ENCODE results near the gene SFT2D1.

The SFT2D1 gene

DNA sequence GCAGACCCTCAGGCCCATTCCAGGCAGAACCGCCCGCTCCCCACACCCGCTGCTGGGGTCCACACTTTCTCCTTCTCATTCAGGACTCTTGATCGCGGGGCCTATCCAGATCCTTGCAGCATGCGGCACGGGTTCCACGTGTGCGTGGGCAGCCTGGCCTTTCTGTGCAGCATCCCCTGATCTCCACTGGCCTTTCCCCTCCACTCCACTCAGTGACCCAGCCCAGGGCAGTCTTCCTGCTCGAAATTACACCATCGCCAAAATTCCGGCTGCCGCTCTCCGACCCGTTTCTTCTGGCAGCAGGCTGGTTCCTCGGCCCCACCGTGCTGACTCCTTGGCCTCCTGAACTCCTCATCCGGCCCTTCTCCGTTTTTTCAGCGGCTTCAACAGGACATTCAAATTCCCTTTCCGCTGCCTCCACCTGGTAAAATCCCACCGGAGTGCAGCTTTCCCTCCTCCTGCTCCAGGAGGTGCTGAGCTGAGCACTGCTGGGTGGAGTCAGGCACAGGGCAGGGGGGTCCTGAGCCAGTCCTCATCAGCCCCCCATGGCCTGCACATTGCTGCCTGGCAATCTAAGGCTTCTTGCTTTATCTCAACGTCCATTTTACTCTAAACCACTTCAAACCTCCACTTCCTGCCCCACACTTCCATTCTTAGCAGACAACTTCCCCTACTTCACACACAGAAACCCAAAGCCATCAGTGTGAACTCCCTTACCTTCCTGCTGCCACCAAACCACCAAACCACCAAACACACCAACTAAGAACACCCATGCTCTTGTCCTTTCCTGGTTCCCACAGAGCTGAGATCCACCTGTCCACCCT lies 9.0 kb downstream of the SFT2D1 start:
- no peak for DNase-seq

DNA sequence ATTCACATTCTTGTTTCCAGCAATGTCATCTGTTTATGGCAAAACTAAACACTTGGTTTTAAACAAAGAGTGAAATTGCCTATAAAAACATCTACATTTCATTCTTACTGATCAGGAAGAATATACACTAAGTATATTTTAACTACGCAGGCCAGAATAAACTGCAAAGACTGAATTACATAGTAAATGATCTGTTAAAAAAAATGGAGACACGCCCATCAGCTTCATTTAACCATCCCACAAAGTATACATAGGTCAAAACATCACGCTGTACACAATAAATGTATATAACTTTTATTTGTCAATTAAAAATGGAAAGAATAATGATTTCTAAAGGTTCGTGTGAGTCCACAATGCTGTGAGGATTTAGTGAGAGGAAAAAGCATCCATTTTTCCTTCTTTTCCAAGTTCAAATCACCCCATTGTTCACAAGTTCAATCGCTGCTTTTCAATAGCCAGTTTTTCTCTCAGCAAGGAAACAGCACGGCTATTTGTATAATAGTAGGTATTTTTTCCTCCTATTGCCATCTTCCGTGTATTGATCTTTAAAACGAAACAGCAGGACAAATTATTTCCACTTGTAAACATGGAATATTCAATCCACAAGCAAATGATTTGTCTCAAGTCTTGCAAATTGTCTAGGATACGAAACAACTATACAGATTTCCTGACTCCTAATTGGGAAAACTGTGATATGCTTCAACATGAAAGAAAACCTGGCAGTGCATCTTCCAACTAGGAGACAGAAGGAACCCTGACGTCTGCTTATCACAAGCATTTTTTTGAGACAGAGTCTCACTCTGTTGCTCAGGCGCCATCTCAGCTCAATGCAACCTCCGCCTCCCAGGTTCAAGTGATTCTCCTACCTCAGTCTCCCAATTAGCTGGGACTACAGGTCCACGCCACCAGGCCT lies 10.6 kb downstream of the SFT2D1 start:
- DNase-seq, result no peak

GRCh38 chr6:166330612-166331011 lies 11.7 kb downstream of the SFT2D1 start:
- no peak for DNase-seq

DNA sequence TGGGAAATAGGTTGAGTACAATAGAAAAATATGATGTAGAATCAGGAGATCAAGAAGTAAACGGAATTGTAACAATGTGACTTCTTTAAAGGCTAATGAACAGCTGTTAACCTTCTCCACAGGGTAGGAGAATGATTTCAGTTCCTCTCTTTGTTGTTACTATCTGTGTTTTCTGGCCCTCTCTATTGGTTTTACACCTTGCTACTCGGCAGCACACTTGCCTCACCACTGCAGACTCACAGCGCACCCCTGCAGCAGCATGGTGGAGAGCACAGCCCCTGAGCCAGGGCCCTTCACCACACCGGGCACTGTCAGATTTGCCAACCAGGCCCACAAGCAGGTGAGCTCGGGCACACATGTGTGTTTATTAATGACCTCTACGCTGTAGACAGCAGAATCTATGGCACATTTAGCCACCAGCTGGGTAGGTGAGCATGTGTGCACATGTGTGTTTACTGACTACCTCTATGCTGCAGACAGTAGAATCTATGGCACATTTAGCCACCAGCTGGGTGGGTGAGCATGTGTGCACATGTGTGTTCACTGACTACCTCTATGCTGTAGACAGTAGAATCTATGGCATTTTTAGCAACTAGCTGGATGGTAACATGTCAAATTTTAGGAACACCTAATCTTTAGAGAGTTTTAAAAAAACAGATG lies 16.8 kb downstream of the SFT2D1 start:
- no peak for DNase-seq

DNA sequence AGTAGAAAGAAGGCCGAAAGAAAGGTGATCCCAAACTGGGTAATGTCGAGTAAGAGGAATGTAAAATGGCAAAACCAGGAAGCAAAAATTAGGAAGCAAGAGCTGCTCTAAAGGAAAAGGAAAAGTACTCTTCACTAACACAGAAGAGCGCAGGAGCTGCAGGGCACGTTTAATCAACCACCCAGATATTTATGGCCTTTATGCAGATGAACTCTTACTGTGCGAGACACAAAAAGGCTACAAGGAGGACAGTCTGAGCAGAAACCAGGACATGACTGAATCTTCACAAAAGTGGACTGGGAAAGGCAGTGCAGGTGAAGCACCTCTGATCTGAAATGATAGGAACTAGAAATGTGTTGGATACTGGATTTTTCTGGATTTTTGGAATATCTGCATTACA lies 18.9 kb downstream of the SFT2D1 start:
- no peak for DNase-seq

- no peak for DNase-seq
Measured at GRCh38 chr6:166318649-166319600, 23.4 kb downstream of the SFT2D1 start.

DNA sequence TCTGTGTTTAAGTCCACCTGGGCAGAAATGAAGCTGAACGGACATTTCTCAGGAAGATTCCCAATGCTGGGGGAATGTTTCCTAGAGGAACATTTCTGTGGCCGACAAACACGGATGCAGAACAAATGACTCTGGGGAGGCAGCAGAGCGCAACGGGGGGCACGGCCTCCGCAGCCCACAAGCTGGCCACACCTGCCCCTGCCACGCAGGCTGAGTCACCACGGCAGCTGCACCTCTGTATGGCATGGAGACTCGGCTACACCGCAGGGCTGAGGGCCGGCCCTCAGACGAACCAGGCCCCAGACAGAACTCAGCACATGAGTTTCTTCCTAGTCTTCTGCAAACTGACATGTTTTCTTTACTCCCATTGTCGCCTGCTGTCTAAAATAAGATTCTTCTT lies 24.1 kb downstream of the SFT2D1 start:
- DNase-seq, result no peak

DNA sequence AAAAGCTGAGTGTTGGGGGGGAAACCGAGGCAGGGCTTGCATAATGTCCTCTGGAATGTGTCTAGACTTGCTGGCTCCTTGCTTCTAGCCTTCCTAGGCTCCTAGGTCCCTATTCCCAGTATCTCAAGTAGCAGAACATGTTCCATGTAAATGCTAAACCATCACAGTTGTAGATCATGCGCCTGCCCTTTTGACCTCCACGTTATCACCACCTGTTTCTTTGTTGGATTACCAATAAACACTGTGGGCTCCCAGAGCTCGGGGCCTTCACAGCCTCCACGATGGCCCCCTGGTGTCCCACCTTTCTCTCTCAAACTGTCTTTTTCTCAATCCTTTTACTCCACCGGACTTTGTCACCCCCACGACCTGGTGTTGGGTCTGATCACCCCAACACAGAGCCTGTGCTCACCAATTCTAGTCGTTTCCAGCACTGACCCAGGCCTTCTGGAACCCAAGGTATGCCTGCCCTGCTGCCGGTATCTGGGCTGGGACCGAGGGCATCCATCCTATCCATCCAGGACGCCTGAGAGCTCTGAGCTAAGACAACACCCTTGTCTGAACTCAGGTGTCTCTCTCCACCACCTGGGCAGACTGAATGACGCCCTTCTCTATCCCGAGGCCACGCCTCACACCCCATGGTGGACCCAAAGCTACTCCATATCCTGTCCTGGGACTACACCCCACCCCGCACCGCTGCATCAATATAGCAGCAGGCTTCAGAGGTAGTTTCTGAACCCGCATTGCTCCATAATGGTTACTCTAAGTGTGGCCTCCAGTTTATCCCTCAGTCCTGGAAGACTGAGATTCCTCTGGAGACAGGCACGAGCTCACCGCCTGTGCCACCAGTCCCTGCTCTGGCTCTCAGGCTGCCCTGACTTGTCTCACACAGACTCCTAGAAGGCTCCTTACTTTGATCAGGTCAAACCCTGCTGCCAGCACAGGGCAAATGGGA lies 24.8 kb downstream of the SFT2D1 start:
- no peak for DNase-seq

DNA sequence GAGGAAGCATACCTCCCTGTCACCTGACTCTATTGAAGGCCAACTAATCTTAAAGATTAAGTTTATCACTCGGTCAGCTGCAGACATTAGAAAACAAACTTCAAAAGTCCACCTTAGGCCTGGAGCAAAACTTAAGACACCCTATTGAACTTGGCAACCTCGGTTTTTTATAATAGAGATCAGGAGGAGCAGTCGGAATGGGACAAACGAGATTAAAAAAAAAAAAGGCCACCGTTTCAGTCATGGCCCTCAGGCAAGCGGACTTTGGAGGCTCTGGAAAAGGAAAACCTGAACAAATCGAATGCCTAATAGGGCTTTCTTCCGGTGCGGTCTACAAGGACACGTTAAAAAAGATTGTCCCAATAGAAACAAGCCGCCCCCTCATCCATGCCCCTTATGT lies 26.9 kb downstream of the SFT2D1 start:
- DNase-seq, result no peak

DNA sequence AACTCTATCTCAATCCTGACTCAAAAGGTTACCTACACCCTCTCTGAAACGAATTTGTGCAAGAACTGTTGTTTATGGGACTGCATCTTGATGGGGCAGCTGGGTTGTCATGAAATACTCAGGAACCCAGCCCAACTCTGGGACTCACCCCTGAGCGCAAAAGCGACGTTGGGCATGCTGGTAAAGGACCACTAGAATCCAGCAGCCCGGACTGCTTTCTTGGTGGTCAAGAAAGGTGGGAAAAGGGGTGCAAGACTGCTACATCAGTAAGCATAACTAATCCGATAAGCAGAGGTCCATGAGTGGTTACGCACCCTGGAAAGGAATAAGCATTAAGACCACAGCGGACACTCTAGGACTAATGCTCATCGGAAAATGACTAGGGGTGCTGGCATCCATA lies 27.9 kb downstream of the SFT2D1 start:
- DNase-seq, result no peak

DNA sequence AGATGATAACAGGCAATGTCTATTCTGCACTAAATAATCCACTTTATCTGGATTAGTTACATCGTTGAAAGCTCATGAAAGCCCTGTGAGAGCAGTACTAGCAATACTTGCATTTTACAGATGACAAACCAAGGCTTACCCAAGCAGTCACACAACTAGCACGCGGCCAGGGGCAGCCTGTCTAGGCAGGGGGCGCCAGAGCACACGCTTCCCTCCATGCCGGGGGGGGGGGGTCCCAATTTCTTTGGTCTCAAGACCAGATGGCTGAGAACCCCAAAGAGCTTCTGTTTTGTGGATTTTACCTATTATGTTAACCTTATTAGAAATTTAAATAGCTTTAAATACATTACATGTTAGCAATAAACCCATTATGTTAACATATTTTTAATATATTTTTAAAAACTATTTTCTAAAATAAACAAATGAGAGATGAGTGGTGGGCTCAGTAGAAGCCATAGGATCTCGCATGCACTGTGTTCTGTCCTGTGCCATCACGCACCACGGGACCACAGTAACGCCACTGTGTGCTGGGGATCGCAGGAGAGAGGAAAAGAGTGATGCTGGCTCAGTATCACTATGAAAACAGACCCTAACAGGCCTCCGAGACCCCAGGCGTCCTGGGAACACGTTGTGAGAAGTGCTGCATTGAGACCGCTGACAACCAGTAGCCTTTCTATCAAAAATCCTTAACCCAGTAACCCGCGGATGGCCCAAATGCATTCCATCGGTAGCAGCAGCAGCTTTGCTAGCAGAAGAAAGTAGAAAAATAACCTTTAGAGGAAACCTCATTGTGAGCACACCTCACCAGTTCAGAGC lies 28.9 kb downstream of the SFT2D1 start:
- peak; percentile 32 to 52 for DNase-seq

DNA sequence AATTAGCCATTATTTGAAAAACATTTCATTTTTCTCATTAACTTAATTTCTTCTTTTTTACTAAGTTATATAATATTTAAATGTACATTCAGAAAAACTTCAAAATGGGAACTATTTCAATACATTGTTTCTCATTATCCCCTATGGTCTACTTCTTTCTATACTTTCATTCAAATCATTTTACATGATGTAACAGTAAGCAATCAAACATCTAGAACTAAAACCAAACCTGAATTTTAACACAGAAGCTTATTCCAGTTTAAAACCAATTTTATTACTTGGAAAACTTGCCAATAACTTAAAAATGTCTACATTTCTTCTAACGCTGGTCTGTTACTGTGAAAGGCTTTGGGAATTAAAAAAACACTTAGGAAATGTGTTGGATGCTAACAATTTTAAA lies 29.5 kb downstream of the SFT2D1 start:
- DNase-seq, result no peak

DNA sequence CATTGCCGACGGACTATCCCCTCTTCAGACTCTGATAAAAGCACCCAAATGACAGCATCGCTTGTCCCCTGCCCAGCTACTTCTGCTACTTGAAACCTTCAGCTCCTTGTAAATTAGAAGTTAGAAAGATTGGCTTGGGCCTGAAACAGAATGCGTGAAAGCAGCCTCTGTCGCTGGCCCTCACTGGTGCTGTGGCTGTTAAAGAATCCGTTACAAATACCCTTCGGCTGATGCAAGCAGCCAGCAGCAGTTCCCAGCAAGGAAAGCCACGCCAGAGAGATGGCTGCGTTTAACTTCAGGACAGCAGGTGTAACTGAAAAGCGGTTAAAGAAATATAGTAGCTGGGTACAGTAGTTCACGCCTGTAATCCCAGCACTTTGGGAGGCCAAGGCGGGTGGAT lies 31.7 kb downstream of the SFT2D1 start:
- DNase-seq, result no peak

DNA sequence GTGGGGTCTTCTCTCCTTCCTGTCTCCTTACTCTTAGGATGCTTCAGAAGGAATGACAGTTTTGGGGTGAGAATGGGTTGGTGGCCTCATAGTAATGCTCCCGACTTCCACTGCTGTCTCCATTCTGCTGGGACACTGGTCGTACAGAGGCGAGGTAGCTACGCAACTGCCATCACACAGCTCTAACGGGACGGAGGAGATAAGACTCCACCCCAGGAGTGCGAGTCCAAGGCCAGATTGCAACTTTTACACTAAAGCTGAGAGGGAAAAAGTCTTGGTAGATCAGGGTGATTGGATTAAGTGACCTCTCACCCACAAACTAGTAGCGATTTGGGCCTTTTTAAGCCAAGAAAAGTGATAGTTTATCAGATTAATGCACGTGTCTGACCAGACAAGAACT lies 32.4 kb downstream of the SFT2D1 start:
- no peak for DNase-seq

DNA sequence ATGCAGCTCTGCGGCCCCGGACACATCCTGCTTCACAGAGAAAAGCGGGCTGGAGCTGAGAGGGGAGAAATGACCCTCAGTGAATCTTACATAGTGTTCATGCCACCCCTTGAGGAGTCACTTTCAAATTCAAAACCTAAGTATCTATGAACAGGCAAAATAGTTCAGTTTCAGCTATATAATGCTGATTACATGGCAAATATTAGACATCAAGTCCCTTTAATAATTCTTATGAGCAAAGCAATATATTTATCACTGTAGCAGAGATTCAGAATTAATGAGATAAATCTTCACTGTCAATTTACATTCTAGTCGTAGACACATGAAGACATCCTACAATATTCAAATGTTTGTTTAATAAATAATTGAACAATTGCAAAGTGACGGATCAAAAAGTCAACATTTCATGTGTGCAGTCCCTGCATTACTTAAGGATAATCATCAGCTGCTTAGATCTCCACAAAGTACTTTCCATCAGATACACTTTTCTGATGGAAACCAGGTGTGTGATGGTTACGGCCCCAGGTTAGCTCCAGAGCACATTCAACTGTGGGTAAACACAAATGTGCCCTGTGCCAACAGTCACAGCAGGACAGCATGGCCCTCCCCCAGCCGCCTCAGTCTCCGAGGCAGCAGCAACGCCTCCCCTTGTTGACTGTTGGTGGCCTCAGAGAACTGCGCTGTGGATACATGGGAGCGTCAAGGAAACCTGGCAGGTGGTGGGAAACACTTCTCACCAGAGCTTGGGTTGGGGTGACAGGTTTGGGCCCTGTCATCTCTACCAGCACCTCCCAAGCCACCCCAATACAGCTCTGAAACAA lies 33.4 kb downstream of the SFT2D1 start:
- DNase-seq, result no peak

- DNase-seq, result peak in 1 of 2 donors; percentile 30
Measured at GRCh38 chr6:166308033-166308768, 34.1 kb downstream of the SFT2D1 start, which contains the start of gene PRR18. Gene PRR18 (minus strand): TSS chr6:166308392. CDS start chr6:166308142, 250 bp downstream.

DNA sequence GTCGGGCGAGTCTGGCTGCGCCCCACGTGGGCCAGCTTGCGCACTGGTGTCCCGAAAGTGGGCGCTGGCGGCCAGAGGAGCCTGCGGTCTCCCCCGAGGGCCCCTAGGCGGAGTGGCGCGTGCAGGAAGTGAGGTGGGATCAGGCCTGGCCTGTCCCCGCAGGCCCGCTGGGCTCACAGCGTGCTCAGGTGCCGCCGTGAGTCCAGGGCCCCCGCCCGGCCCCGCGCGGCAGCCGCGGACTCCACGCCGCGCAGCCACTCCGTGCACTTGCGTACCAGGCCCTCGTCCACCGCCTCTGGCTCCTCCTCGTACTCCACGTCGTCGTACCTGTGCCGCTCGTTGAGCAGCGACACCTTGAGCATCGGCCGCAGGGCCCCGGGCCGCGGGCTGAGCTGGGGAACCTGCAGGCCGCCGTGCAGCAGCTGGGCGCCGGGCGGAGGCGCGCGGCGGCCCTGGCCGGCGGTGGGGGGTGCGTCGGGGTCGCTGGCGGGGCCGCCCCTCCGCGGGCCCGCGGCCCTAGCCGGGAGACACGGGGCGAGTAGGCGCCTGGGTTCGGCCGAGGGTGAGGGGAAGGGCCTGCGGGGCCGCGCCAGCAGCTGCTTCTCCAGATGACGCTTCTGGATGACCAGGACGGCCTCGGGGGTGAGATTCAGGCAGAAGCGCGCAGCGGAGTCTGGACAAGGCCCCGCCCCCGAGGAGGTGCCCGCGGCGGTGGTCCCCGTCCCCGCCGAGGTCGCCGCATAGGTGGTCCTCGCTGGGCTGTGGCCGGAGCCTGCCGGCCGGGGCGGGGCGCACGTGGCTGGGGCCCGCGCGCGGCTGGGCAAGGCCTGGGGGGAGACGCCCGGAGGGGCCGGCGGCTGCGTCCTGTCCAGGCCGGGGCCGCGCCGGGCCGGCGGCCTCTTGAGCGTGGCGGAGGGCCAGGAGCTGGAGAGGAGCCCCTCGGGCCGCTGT lies 35.0 kb downstream of the SFT2D1 start:
- DNase-seq, result peak in 1 of 2 donors; percentile 25

All from stimulated activated CD4-positive, alpha-beta T cell treated with anti-CD3 and anti-CD28 coated beads, Interleukin-2, amount 100 ng/mL, for 24 hours (primary cell).